ENCODE results near the gene RENBP.

Gene RENBP

GRCh38 chrX:153938226-153938786, 6.1 kb downstream of the RENBP start:
- H3K36me3 ChIP-seq (ENCODE audit: control insufficient read depth in 2 of 2, insufficient read depth in 1 of 2, low read length in 2 of 2): peaks cover 3 to 8% of the 10 kb centered on the region in 2 experiments; a peak in 2 of 3 replicates
- no peak overlapping the region for H3K4me3 ChIP-seq (ENCODE audit: low read depth, low read length)
- H3K4me1 ChIP-seq (ENCODE audit: control insufficient read depth, insufficient read depth, low read length): peaks cover 8% of the 10 kb centered on the region; the same call in 1 of the 2 replicates
- POLR2A ChIA-PET: interaction anchor here (0.6 to 0.9 kb wide), 2 partner anchors 10 to 998 kb away, joined by 4 to 5 read pairs; no protein-coding TSS in a partner anchor
- TF ChIP-seq YY1 (tag by site-specific recombination; IDR thresholded peaks at IDR 0.05): no peak
- no peak for TF ChIP-seq REST (tag by site-specific recombination; IDR thresholded peaks at IDR 0.05)
- TF ChIP-seq ZNF423 (tag by site-specific recombination; IDR thresholded peaks at IDR 0.05): peak; percentile 53; the same call in 1 of the 2 replicates
- no peak for TF ChIP-seq ZNF529 (tag by site-specific recombination; IDR thresholded peaks at IDR 0.05; ENCODE audit: insufficient replicate concordance)
- peak; percentile 55; the same call in 1 of the 2 replicates for TF ChIP-seq HIC1 (tag by site-specific recombination; IDR thresholded peaks at IDR 0.05)
- TF ChIP-seq ZIC2 (tag by site-specific recombination; IDR thresholded peaks at IDR 0.05): peak; percentile 26
- no peak for TF ChIP-seq ZNF398 (tag by site-specific recombination; IDR thresholded peaks at IDR 0.05)
- 0 out of 2 replicates have a peak, but pooled peaks have one; percentile 13 for TF ChIP-seq HOXD13 (CRISPR knock-in tag; IDR thresholded peaks at IDR 0.05; ENCODE audit: borderline replicate concordance)
- TF ChIP-seq ZNF404 (tag by site-specific recombination; IDR thresholded peaks at IDR 0.05): no peak
- no peak for TF ChIP-seq KLF1 (tag by site-specific recombination; IDR thresholded peaks at IDR 0.05)
- TF ChIP-seq ZSCAN30 (tag by site-specific recombination; IDR thresholded peaks at IDR 0.05): no peak
- no peaks in the 10 kb centered on the region for H3K9me3 ChIP-seq (ENCODE audit: control insufficient read depth, insufficient read depth, low read depth, low read length)
- no peak overlapping the region for H3K27ac ChIP-seq (ENCODE audit: extremely low read depth, low read depth, low read length)
- CTCF ChIA-PET: interaction anchor here (0.6 to 14.7 kb wide), 5 partner anchors 9 to 755 kb away, joined by 3 to 267 read pairs (median 4); partner anchors contain the start of gene RENBP

GRCh38 chrX:153937056-153937455, 7.4 kb downstream of the RENBP start:
- Histone ChIP-seq H3K4me1 (ENCODE audit: control insufficient read depth, insufficient read depth, low read length) (peaks cover 8% of the 10 kb centered on the region; the same call in 1 of the 2 replicates), H3K36me3 (ENCODE audit: control insufficient read depth in 2 of 2, insufficient read depth in 1 of 2, low read length in 2 of 2) (peaks cover 15 to 20% of the 10 kb centered on the region in 2 experiments), H3K4me3 (ENCODE audit: low read depth, low read length) (no peak overlapping the region), H3K27ac (ENCODE audit: extremely low read depth, low read depth, low read length) (no peak overlapping the region), H3K9me3 (ENCODE audit: control insufficient read depth, insufficient read depth, low read depth, low read length) (no peaks in the 10 kb centered on the region)
- CTCF ChIA-PET: interaction anchor here (0.7 to 14.7 kb wide), 2 partner anchors 12 to 170 kb away, joined by 5 to 267 read pairs; partner anchors contain the start of gene RENBP
- POLR2A ChIA-PET: interaction anchor here (1.6 kb wide), 1 partner anchor 9 kb away, joined by 9 read pairs; no protein-coding TSS in a partner anchor
- TF ChIP-seq ZNF830 (tag by site-specific recombination; IDR thresholded peaks at IDR 0.05; ENCODE audit: low read depth) (no peak), ZNF16 (tag by site-specific recombination; IDR thresholded peaks at IDR 0.05; ENCODE audit: low read depth) (no peak), ZNF514 (tag by site-specific recombination; IDR thresholded peaks at IDR 0.05) (peak; percentile 77; the same call in 1 of the 2 replicates), ZNF473 (tag by site-specific recombination; IDR thresholded peaks at IDR 0.05) (no peak), KLF8 (tag by site-specific recombination; IDR thresholded peaks at IDR 0.05) (no peak), ZNF175 (tag by site-specific recombination; IDR thresholded peaks at IDR 0.05) (no peak), ZFP37 (tag by site-specific recombination; IDR thresholded peaks at IDR 0.05) (peak; percentile 75; the same call in 1 of the 2 replicates), INSM2 (tag by site-specific recombination; IDR thresholded peaks at IDR 0.05) (no peak), ZNF121 (tag by site-specific recombination; IDR thresholded peaks at IDR 0.05) (0 out of 2 replicates have a peak, but pooled peaks have one; percentile 50), ZNF2 (tag by site-specific recombination; IDR thresholded peaks at IDR 0.05) (no peak), ZNF555 (tag by site-specific recombination; conservative IDR thresholded peaks at IDR 0.05) (no peak; the same call in none of the 2 replicates), ZNF221 (tag by site-specific recombination; IDR thresholded peaks at IDR 0.05; ENCODE audit: borderline replicate concordance) (no peak), ZNF335 (tag by site-specific recombination; conservative IDR thresholded peaks at IDR 0.05) (no peak), KLF1 (tag by site-specific recombination; IDR thresholded peaks at IDR 0.05) (no peak), ZNF169 (tag by site-specific recombination; IDR thresholded peaks at IDR 0.05) (no peak), SP2 (tag by site-specific recombination; IDR thresholded peaks at IDR 0.05) (no peak)
